Right lobe of liver (tissue), 6 donors: ENCODE data around the gene TAOK1. TPM values are rescaled to one million over a fixed set of nuclear protein-coding genes. Genes with fewer than 3 reads are reported as not detected.

Experiments used
- ATAC-seq, 4 donors: fragments of 200-7000 bp; cut with Tn5 transposase; one replicate each; pipeline ENCODE4 v1.9.1; 2020; ENCODE audit warnings: mild to moderate bottlenecking in 4 of 4, moderate library complexity in 4 of 4
- DNase-seq, 3 donors: peaks; one replicate each; pipeline ENCODE4 v3.0.0-alpha.2; 2020
- H3K27ac ChIP-seq, 3 donors: fragments of 200-600 bp; one replicate each; pipeline ENCODE4 v1.8.0; 2022
- H3K27me3 ChIP-seq, 2 donors: fragments of 200-600 bp; one replicate each; pipeline ENCODE4 v1.8.0; 2022
- H3K36me3 ChIP-seq, 4 donors: fragments of 200-600 bp; sonication (generic) in 1 of 4; one replicate each; pipeline versions ENCODE4 v1.5.1 to v1.8.0; 2017 to 2022; ENCODE audit warnings: control low read depth in 1 of 4
- H3K4me1 ChIP-seq, 4 donors: fragments of 200-600 bp; sonication (generic) in 1 of 4; one replicate each; pipeline versions ENCODE4 v1.5.1 to v1.8.0; 2017 to 2022; ENCODE audit warnings: control low read depth in 1 of 4
- H3K4me3 ChIP-seq, 3 donors: fragments of 200-600 bp; one replicate each; pipeline ENCODE4 v1.8.0; 2022
- H3K9me3 ChIP-seq, 4 donors: fragments of 200-600 bp; sonication (generic) in 1 of 4; one replicate each; pipeline versions ENCODE4 v1.5.1 to v1.8.0; 2017 to 2022; ENCODE audit warnings: control low read depth in 1 of 4
- POLR2A ChIP-seq: fragments of 450-650 bp; IDR thresholded peaks from one replicate; pipeline ENCODE4 v1.6.1; 2017; ENCODE audit warnings: antibody characterized with exemption, mild to moderate bottlenecking
- WGBS: methylation state at CpG from one replicate; pipeline ENCODE4 v1.1.6; 2018; ENCODE audit warnings: low coverage, low lambda C conversion rate; ENCODE audit not compliant: insufficient coverage; ENCODE audit errors: missing lambda C conversion rate; 5-methylcytosine and 5-hydroxymethylcytosine counted together
- intact Hi-C, 2 donors: fragments of 100-400 bp; cut with DNase I; formaldehyde crosslinking; loops; one replicate each; pipeline versions ENCODE4 v1.11.2 to v1.14.1; 2022
- total RNA-seq, 6 experiments: library from RNA; depleted of rRNA in 2 of 6; stranded (reverse); fragments of >200 nt in 2 of 6; fragmentation: NEBNext Ultra II Directional in 3 of 6; extraction: Animal tissue kit (Norgen Biotek cat#: 25700) in 3 of 6; gene quantifications; one replicate each; pipeline versions ENCODE4 v1.1.0 to v1.2.4, GENCODE V29; 2016 to 2023
- TF ChIP-seq, protein P1 (sequence below), 4 donors: fragments of 200-600 bp in 3 of 4; fragments of 450-650 bp in 1 of 4; IDR thresholded peaks; one replicate each; pipeline versions ENCODE4 v1.5.1 to v1.8.0; 2016 to 2022; ENCODE audit warnings: antibody characterized with exemption in 4 of 4, mild to moderate bottlenecking in 2 of 4
- donor health status: DM: no; HTN: yes; CAD: no.
- donor health status: DM: no; HTN: no; CAD: no.
- donor health status: DM: no; HTN: no; CAD: no.
- donor health status: DM: no; HTN: yes; CAD: no.
- donor health status: DM: no; HTN: yes; CAD: no.

TAOK1 gene
- total RNA-seq, 6 experiments from 2014 or later: 17.1 to 37.1 (median 21.1) TPM

DNA sequence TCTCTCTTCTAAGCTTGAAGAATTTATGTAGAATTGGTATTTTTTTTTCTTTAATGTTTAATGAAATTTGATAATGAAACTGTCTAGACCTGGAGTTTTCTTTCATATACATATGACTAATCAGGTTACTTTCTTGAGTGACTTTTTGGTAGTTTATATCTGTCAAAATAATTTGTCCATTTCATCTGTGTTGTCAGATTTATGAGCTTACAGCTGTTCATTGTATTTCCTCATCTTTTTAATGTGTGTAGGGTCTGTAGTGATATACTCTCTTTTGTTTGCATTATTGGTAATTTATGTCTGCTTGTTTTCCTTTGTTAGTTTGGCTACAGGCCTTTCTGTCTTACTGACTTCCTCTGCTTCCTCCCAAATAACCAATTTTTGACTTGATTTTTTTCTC lies 55.7 kb downstream of the TAOK1 start:
- intact Hi-C loops: no loop called here
- peaks cover 0 to 12% (median 2%) of the 10 kb centered on the region in 4 donors for H3K4me1 ChIP-seq

DNA sequence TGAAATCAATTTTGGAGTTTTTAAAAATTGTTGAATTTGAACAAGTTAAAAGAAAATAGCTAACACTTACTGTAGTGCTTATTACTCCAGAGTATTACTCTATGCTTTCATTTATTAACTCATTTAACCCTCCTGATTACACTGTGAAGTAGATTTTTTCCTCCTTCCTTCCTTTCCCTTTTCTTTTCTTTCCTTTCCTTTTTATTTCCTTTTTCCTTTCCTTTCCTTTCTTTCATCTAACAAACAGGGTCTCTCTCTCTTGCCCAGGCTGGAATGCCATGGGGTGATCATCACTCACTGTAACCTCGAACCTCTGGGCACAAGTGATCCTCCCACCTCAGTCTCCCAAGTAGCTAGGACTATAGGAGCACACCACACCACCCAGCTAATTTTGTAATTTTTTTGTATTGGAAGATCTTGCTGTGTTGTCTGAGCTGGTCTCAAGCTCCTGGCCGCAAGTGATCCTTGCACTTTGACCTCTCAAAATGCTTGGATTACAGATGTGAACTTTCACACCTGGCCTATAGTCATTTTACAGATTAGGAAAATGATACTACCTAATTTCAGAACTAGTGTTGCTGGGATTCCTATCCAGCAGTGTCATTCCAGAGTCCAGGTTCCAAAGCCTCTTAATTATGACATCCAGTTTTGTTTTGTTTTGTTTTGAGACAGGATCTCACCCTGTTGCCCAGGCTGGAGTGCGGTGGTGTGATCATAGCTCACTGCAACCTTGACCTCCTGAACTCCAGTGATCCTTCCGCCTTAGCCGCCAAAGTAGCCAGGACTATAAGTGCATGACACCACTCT lies 59.9 kb downstream of the TAOK1 start:
- whole genome bisulfite sequencing: 32% methylated on average over 5 of the region's 5 CpGs
- H3K27me3 ChIP-seq: no peaks in the 10 kb centered on the region
- peak; percentile 73 to 93 (median 89) for ATAC-seq

More for the DNA sequence above, 55.7 kb downstream of the TAOK1 start:
- ATAC-seq: no peak
- Histone ChIP-seq H3K27me3 (no peaks in the 10 kb centered on the region), H3K36me3 (no peaks in the 10 kb centered on the region), H3K9me3 (no peaks in the 10 kb centered on the region), H3K27ac (no peak overlapping the region), H3K4me3 (no peak overlapping the region)
- no peak for DNase-seq
- TF ChIP-seq, protein P1, sequence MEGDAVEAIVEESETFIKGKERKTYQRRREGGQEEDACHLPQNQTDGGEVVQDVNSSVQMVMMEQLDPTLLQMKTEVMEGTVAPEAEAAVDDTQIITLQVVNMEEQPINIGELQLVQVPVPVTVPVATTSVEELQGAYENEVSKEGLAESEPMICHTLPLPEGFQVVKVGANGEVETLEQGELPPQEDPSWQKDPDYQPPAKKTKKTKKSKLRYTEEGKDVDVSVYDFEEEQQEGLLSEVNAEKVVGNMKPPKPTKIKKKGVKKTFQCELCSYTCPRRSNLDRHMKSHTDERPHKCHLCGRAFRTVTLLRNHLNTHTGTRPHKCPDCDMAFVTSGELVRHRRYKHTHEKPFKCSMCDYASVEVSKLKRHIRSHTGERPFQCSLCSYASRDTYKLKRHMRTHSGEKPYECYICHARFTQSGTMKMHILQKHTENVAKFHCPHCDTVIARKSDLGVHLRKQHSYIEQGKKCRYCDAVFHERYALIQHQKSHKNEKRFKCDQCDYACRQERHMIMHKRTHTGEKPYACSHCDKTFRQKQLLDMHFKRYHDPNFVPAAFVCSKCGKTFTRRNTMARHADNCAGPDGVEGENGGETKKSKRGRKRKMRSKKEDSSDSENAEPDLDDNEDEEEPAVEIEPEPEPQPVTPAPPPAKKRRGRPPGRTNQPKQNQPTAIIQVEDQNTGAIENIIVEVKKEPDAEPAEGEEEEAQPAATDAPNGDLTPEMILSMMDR (IDR thresholded peaks at IDR 0.05): no peak
- no peak for TF ChIP-seq POLR2A

DNA sequence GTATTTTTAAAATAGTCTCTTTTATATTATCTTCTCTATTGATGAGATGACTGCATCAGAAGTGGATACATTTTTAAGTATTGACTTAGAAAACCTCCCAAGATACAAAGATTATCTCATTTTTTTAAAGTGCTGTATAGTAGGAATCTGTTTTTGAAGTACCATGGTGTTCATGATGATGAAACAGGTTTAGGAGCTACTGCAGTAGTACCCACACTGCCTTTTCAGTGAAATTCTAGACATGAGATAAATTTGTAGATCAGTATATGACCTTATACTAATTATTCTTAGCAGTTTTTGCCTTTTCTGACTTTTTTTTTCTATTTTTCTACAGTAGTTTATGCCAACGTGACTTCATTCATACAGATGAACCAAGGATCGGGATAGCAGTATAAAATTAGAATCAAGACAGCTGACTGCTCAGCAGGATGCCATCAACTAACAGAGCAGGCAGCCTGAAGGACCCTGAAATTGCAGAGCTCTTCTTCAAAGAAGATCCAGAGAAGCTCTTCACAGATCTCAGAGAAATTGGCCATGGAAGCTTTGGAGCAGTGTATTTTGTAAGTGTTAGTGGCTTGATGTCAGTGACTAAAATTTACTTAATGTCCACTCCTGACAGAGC lies 61.1 kb downstream of the TAOK1 start:
- no peak for TF ChIP-seq POLR2A
- TF ChIP-seq, protein P1 (IDR thresholded peaks at IDR 0.05): no peak
- Histone ChIP-seq H3K36me3 (peaks cover 0 to 13% (median 7%) of the 10 kb centered on the region in 4 donors), H3K27ac (peak overlapping the region in 1 of 3 donors; percentile 39), H3K4me3 (no peak overlapping the region), H3K9me3 (no peaks in the 10 kb centered on the region), H3K4me1 (peaks cover 0 to 12% (median 3%) of the 10 kb centered on the region in 4 donors), H3K27me3 (no peaks in the 10 kb centered on the region)
- WGBS: 91% methylated on average over 2 of the region's 2 CpGs
- DNase-seq (no peak), ATAC-seq (no peak)
- intact Hi-C loops: no loop called here

More for the DNA sequence above, 59.9 kb downstream of the TAOK1 start:
- TF ChIP-seq, protein P1 (IDR thresholded peaks at IDR 0.05): no peak
- TF ChIP-seq POLR2A: no peak
- Histone ChIP-seq H3K9me3 (no peaks in the 10 kb centered on the region), H3K4me3 (no peak overlapping the region), H3K36me3 (peaks cover 0 to 13% (median 7%) of the 10 kb centered on the region in 4 donors), H3K27ac (peak overlapping the region; percentile 12 to 39 (median 19)), H3K4me1 (peaks cover 0 to 12% (median 3%) of the 10 kb centered on the region in 4 donors)
- peak in 1 of 3 donors; percentile 34 for DNase-seq
- intact Hi-C loops: no loop called here

DNA sequence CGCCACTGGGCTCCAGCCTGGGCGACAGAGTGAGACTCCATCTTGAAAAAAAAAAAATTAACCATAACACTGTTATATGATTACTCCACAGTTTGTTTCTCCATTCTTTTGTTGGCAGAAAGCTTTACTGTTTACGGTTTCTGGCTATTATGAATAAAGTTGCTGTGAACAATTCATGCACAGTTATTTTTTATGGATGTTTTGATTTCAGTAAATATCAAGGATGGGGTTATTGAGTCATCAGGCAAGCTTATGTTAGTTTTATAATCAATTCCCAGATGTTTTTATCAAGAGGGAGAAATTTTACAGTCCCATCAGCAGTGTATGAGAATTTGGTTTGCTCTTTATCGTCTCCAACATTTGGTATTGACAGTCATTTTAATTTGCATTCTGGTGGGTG lies 67.9 kb downstream of the TAOK1 start:
- TF ChIP-seq, protein P1 (IDR thresholded peaks at IDR 0.05): no peak
- TF ChIP-seq POLR2A: no peak
- 98% methylated on average over 4 of the region's 4 CpGs for WGBS
- intact Hi-C loops: no loop called here

More for the DNA sequence above, 67.9 kb downstream of the TAOK1 start:
- no peak for ATAC-seq
- no peaks in the 10 kb centered on the region for H3K36me3 ChIP-seq
- H3K9me3 ChIP-seq: no peaks in the 10 kb centered on the region
- H3K4me3 ChIP-seq: no peak overlapping the region
- no peak overlapping the region for H3K27ac ChIP-seq
- peaks cover 0 to 7% (median 0%) of the 10 kb centered on the region in 4 donors for H3K4me1 ChIP-seq
- DNase-seq: no peak
- H3K27me3 ChIP-seq: no peaks in the 10 kb centered on the region
